T-helper 1 cell treated with Interleukin-12 subunit alpha and Interleukin-12 subunit beta and Interleukin-4 antibody, amounts not matched to agents 30 ng/mL and 1 ng/mL, for 36 hours (primary cell): Measurements from ENCODE around the gene TYRO3. TPM values are rescaled to one million over a fixed set of nuclear protein-coding genes. Genes with fewer than 3 reads are reported as not detected.

Source experiments
- intact Hi-C: fragments of 100-400 bp; cut with micrococcal nuclease; formaldehyde crosslinking; loops from one replicate; pipeline ENCODE4 v1.15.1; 2024
- total RNA-seq: library from RNA; stranded (reverse); gene quantifications from 2 replicates; pipeline ENCODE4 v1.2.3, GENCODE V29; 2022

TYRO3 gene
- 0.71 and 1.5 TPM in 2 replicates for total RNA-seq

DNA sequence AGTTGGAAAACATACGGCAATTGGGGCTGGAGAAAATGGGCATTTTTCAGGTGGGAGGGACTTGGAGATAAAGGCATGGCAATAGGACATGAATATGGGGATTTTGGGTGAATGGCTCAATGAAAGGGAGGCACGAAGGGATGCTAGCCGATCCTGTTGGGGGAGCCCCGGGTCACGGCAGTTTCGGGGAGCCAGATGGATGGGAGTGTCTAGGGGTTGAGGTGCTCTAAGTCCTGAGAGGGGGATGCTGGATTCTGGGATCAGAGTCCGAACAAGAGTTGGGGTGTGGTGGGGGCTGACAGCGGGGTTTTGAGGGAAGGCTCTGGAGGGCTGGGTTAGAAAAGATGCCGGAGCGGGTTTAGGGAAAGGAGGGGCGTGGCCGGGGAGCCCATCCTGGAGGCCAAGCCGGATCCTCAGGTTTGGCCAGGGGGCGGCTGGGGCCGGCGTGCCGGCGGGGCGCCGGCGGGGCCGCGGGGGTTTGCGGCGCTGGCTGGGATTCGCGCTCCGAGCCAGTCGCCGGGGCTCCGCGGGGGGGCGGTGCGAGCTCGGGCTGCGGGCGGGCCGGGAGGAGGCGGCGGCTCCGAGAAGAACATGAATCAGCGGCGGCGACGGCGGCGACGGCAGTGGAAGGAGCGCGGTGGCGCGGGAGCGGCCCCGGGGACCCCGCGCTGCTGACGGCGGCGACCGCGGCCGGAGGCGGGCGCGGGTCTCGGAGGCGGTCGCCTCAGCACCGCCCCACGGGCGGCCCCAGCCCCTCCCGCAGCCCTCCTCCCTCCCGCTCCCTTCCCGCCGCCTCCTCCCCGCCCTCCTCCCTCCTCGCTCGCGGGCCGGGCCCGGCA is at the start of gene TYRO3:
TSS of gene TYRO3 (plus strand) at position 813 of the 839 bp plus-strand sequence. CDS start 46 bp downstream, outside the sequence.
- intact Hi-C loops, result loop anchor here (1.0 to 5.0 kb wide), 4 partner anchors 66 to 269 kb away; partner anchors contain the start of genes ITPKA and JMJD7

DNA sequence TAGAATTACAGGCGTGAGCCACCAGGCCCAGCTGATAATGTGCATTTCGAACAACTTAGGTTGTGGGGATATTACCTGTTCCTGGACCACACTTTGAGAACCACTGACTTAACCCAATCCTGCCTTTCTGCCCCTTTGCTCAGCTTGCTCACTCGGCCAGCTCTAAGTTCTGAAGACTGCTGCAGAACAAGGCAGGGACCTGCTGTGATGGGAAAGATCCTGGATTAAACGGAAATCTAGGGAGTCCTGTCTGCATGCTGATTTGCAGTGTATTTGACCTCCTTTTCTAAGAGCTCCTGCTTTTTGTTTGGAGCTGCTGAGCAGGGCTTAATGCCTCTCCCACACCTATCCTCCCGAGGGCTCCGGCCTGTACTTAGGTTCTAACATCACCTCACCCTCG is 48.3 kb upstream of the TYRO3 start:
- intact Hi-C loops, result no loop called here

DNA sequence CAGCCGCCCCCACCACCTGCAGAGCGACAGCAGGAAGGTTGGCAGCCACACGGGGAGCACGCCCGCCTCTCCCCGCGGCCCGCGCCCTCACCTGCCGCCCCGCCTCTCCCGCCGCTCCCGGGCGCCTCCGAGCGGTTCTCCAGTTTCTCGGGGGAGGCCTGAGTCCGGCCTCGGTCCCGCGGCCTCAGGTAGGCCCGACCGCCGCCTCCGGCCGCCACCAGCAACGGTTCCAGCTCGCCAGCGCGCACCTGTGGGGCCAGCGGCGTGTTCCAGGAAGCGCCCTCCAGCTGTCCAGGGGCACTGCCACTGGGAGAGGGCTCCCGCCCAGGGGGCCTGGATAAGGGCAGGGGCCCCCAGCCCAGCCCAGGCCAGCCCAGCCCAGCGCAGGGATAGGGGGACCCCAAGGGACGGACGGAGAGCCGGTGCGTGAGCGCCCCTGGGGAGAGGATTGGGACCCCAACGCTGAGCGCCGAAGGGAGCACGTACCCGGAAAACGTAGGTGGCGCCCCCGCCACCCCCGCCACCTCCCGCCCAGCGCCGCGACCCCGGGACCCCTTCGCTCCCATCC is 47.6 kb upstream of the TYRO3 start:
- intact Hi-C loops, result no loop called here

DNA sequence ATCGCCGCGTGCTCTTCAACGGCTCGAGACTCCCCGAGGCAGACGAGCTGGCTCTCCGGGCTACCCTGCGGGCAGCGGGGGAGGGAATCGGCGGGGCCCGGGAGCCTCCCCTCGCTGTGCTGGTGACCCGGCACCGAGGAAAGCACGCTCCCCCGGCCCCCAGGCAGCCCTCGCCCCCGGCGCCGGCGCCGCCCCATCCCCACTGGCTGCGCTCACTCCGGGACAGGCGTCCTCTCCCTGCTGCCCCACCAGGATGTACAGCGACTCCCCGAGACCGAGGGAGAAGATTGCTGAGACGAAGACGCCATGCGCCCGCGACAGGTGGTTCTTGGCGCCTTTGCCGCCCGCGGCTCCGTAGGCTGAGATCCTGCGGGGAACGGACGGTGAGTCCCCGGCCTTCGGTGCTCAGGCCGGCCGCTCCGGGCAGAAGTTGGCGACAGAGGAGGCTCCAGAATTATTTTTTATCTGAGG is 47.1 kb upstream of the TYRO3 start:
- intact Hi-C loops, result loop anchor here (1.0 to 2.0 kb wide), 2 partner anchors 10 to 19 kb away; partner anchors contain the start of gene ITPKA

DNA sequence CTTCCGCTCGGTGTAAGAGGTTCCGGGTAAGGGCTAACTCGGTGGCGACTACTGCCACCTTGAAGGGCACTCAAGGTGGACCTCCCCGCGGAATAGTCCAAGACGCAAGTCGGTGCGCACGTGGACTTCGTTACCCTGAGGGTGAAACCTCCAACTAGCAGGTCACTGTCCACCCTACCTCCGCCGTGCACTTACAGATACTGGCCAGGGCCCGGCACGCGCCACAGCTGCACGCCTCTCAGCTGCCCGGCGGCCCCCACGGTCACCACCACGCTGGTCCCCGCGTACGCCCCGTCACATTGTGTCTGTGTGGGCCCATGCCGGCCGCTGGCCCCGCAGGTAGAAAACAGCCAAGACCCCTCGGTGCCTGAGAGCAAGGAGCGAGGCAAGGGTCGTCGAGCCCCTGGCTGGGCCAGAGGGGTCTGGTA is 46.5 kb upstream of the TYRO3 start:
- intact Hi-C loops, result loop anchor here (1.0 to 2.0 kb wide), 2 partner anchors 10 to 20 kb away; partner anchors contain the start of gene ITPKA

DNA sequence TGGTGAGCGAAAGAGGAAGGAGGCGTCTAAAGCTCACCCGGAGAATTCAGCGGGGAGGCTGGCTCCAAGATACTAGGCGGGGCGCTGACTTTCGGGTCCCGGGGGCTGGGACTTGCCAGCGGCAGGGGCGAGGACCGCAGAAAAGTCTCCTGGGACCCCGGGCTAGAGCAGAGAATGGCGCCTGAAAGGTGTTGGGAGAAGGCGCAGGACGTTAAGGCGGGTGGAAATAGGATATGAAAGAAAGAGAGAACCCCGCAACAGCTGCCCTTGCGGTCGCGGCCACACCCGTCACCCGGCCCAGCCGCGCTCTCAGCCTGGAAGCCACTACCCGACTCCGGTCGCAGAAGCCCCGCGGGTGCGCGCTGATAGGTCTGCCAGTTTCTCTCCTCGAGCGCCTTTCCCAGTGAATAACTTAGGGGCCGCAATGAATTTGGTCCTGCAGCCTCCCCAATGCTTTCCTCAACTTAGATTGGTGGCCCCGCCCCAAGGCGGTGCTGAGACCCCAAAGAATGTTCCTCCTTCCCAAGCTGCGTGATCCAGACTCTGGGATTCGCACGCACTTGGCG is 46.0 kb upstream of the TYRO3 start:
- intact Hi-C loops, result loop anchor here (1.0 to 2.0 kb wide), 2 partner anchors 11 to 20 kb away; partner anchors contain the start of gene ITPKA

DNA sequence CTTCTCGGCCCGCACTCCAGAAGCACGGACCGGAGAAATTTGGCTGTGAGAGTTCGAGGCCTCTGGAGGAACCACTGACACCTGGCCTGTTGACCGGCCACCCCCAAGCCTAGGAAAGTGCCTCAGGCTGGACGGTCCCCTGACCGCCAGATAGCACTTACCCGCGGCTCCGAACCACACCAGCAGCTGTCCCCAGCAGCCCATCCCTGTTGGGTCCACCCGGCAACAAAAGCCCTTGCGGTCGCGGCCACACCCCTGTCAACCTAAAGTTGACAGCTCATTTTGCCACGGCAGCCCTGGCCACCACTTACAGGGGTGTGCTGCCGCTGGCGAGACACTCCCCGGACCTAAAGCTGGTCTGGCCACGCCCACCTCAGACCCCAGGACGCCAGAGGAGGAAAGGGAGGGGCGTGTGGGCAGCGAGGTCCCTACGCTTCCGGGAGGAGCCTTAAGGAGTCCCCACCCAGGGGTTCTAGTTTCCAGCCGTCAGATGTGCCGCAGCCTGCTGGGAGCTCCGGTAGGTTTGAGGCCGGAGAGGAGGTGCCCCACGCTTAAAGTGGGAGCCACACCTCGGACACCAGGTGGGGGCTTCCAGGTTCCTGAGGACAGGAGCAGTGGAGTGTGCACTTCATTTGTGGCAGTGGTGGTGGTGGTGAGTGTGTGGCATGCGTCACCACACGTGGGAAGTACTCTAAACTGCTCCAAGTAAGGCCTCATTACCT is 45.3 kb upstream of the TYRO3 start, which contains the start of gene LTK:
TSS of gene LTK (minus strand) at position 322 of the 722 bp plus-strand sequence. CDS start at position 204, 118 bp downstream.
- intact Hi-C loops, result loop anchor here (2.0 kb wide), 1 partner anchor 21 kb away; the partner anchor contains the start of gene ITPKA

DNA sequence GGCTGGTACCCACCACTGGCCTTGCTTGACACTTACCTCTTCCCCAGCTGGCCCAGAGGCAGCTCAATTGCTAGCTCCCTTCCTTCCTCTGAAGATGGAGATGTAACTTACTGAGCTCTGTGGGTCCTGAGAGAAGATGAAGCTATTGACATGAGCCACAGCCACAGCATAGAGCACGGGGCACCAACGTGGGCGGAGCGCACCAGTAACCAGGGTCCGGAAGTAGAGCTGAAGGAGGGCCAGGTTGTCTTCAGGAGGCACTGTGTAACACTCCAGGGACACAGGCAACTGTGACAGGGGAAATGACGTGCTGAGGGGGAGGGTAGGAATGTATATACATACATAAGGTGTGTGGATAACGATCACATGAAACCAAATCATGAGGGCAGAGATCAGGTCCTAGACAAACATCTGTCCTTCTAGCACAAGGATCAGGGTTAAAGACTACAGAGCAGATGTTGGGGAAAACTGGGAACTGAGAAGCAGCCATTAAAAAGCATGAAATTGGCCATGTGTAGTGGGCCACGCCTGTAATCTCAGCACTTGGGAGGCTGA is 41.0 kb upstream of the TYRO3 start:
- intact Hi-C loops, result no loop called here

DNA sequence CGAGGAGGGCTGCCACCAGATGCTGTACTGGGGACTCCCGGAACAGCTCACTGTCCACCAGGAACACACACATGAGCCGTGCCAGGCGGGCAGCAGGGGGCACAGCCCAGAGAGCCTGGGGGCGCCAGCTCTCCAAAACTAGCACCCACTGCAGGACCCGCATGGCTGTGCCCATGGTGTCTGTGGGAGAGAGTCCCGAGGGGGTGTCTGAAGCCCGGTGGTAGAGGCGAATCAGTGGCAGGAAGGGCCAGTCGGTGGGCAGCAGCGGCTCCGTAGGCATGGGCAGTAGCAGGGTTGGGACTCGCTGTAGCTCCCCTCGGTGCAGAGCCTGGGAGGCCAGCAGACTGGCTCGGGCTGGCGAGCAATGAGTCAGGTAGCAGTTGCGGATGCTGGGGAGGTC is 38.4 kb upstream of the TYRO3 start:
- intact Hi-C loops, result no loop called here

DNA sequence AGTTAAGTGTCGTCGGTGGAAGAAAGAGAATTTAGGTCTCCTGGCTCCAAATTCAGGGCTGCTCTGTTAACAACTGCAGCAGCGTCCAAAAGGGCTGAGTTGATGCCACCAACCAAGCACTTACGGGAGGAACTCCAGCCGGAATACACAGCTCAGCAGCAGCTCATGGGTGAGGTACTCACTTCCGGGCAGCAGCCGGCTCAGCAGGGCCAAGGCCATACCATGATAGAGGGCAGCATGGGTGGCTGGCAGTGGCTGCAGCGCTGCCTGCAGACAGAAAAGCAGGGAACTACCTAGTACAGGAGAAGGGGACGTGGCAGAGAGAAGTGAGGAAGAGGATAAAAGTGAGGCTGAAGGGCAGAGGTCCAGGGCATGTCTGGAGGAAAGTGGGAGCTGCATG is 37.4 kb upstream of the TYRO3 start:
- intact Hi-C loops, result no loop called here

DNA sequence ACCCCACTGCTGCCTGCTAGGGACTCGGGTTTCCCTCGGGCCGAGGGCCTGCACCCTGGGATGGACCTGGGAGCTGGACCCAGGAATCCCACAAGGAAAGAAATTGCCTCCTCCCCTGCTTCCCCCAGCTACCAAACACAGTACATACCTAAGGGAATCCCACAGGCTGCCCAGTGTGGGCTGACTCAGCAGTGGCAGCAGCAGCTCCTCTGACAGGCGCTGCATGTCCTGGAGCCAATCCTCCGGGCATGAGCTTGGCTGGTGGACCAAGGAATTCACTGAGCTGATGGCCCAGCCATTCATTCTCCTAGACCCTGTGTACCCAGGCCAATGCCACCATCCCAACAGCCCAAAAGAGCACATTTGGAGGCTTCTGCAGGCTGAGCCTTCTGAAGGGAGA is 35.9 kb upstream of the TYRO3 start:
- intact Hi-C loops, result no loop called here

DNA sequence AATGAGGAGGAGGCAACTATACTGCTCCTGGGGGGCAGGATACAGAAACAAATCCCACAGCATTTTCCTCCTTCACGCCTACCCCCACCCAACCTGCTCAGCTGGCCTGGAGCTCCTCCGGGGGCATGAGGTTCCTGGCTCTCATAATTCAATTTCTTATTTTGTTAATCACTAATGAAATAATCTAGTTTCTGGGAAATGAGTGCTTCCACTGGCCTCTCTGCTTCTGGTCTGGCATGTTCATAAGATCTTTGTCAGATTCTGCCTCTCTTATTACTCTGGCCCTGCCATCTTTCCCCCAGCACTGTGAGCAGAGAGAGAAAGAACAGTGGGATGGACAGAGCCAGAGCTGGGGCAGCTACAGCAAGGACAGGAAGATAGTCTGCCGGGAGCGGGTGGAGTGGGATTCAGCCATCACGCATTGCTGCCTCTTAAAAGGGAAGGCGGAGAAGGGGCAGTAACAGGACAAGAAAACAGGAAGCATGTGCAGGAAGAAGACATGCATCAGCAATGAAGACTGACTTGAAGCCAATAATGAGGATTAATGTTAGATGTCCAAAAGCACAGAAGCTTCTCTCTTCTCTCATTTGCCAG is 28.6 kb upstream of the TYRO3 start:
- intact Hi-C loops, result no loop called here

DNA sequence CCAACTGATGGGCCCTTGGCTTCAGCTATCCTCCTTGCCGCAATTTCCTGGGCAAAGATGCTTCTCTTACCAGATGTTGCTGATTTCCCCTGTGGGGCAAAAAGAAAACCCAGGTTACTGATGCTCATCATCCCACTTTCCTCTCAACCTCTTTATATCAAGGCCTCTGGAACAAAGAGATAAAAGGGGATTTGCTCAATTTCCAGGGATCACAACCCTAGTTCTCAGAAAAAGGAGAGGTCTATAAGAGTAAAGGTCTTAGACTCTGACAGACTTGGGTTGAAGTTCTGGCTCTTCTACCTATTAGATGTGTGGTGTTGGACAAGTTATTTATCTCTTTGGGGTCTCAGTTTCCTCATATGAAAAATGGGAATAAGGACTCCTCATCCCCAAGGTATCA is 23.5 kb upstream of the TYRO3 start:
- intact Hi-C loops, result no loop called here

DNA sequence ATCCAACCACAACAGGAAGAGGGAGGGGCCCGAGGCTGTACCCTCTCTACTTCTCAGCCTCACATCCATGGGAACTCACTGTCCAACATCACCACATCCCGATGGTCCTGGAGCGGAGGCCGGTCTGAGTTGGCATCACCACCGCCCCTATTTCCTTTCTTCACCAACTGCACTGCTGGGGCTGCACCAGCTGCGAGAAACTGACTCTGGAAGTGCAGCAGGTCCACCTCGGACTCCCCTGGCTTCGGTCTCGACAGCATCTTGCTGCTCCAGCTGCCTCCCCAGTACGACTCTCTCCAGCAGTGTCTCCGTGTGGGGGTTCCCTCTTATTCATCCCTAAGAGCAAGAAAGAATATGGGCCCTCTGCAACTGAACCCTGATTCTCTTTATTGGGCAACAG is 22.1 kb upstream of the TYRO3 start:
- intact Hi-C loops, result no loop called here

DNA sequence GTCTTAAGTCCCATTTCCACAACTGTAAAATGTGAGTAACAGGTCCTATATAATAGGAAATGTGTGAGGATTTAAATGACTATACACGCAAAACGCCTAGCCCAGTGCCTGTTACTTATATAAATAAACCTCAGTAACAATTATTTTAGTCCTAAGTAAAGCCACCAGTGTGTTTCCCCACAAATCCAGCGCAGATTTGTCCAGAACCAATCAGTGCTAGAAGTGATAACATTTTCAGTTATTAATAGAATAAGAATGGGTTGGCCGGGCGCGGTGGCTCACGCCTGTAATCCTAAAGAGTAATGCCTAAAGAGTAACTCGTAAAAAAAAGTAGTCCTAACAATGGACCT is 15.5 kb upstream of the TYRO3 start:
- intact Hi-C loops, result loop anchor here (5.0 to 10.0 kb wide), 2 partner anchors 429 to 731 kb away; partner anchors contain the start of genes EHD4, GANC and TMEM87A

DNA sequence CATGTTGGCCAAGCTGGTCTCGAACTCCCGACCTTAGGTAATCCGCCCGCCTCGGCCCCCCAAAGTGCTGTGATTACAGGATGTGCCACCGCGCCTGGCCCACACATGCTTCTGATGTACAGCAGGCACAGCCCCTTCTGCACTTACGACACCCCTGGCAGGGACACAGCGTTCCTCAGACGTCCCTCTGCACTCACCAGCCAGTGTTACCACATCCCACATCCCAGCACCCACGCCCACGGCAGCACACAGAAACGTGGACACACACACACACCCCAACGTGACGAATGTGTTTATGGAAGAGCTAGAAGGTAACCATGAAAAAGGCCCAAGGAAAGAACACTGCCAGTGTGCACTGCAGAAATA is 14.4 kb upstream of the TYRO3 start:
- intact Hi-C loops, result loop anchor here (1.0 to 10.0 kb wide), 8 partner anchors 13 to 730 kb away; partner anchors contain the start of genes CHP1, EHD4, GANC and NDUFAF1

DNA sequence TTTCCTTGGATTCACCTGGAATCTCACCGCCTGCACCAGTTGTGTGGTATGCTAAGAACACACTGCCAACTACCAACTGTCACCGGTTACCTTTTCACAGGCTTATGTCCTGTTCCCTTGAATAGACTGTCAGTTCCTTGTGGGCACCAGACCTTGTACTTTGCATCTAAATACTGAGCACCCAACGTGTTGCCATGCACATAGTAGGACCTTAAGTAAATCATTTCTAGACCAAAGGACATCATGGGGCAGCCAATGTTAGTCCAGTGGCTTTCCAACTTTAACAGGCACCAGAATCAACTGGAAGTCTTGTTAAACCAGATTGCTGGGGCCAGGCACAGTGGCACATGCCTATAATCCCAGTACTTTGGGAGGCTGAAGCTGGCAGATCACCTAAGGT is 13.8 kb upstream of the TYRO3 start:
- intact Hi-C loops, result loop anchor here (10.0 kb wide), 1 partner anchor 730 kb away; the partner anchor contains the start of genes GANC and TMEM87A

DNA sequence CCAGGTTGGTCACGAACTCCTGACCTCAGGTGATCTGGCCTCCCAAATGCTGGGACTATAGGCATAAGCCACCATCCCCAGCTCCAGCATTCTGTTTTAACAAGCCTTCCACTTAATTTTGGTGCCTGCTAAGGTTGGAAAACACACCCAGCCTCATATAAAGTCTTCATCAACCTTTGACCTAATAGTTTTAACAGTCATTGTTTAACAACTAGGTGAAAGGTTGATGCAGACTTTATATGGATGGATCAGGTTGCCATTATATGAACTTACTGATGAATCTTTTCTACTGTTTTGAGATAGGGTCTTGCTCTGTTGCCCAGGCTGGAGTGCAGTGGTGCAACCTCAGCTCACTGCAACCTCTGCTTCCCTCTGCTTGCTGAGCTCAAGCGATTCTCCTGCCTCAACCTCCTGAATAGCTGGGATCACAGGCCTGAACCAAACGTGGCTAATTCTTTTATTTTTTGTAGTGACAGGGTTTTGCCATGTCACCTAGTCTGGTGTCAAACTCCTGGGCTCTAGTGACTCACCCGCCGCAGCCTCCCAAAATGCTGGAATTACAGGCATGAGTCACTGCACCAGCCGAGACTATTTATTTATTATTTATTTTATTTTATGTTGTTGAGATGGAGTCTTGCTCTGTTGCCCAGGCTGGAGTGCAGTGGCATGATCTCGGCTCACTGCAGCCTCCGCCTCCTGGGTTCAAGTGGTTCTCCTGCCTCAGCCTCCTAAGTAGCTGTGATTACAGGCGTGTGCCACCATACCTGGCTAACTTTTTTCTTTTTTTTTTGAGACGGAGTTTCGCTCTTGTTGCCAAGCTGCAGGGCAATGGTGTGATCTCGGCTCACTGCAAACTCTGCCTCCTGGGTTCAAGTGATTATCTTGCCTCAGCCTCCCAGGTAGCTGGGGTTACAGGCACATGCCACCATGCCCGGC is 11.9 kb upstream of the TYRO3 start:
- intact Hi-C loops, result loop anchor here (10.0 kb wide), 1 partner anchor 728 kb away; the partner anchor contains the start of genes GANC and TMEM87A
